H1 (cell line): Measurements from ENCODE around the gene RBFA. TPM values are rescaled to one million over a fixed set of nuclear protein-coding genes. Genes with fewer than 3 reads are reported as not detected.

ENCODE experiments used
- CTCF ChIA-PET: fragments of 300-600 bp; sonication (Branson Sonifier 250); formaldehyde crosslinking; loops from one replicate; lab custom pipeline; 2021; ENCODE audit not compliant: partially characterized antibody; lab: Charles Lee
- POLR2A ChIA-PET: fragments of 300-600 bp; sonication (Branson Sonifier 250); formaldehyde crosslinking; loops from one replicate; lab custom pipeline; 2021; ENCODE audit warnings: inconsistent platforms; ENCODE audit not compliant: partially characterized antibody; lab: Charles Lee
- DNase-seq, 2 experiments: peaks; one replicate each; pipeline versions ENCODE4 v3.0.0 to v3.0.0-alpha.2; 2010 to 2022; ENCODE audit warnings: low spot score in 2 of 2, low read depth in 1 of 2, mixed read lengths in 1 of 2
- FAIRE-seq: peaks from 2 replicates; lab custom pipeline; 2011; peaks lifted over from hg19 to GRCh38; lab: Jason Lieb, UNC
- H2AFZ ChIP-seq: 2 replicates; pipeline ENCODE4 v1.8.1; 2012; ENCODE audit warnings: low read length, inconsistent platforms
- H2AK5ac ChIP-seq: 2 replicates; pipeline ENCODE4 v1.6.1; 2013; ENCODE audit warnings: low read depth, low read length
- H2BK120ac ChIP-seq: replicated peaks from 2 replicates; pipeline ENCODE3; 2013; ENCODE audit warnings: low read depth, low read length, inconsistent platforms
- H2BK12ac ChIP-seq: 2 replicates; pipeline ENCODE4 v1.6.1; 2013; ENCODE audit warnings: low read depth, low read length
- H2BK15ac ChIP-seq: 2 replicates; pipeline ENCODE4 v1.6.1; 2013; ENCODE audit warnings: low read length
- H2BK20ac ChIP-seq: 2 replicates; pipeline ENCODE4 v1.6.1; 2013; ENCODE audit warnings: low read length
- H2BK5ac ChIP-seq: 2 replicates; pipeline ENCODE4 v1.6.1; 2013; ENCODE audit warnings: low read depth, low read length
- H3K14ac ChIP-seq: 2 replicates; pipeline ENCODE4 v1.6.1; 2013; ENCODE audit warnings: inconsistent platforms; ENCODE audit not compliant: insufficient read length
- H3K18ac ChIP-seq: 2 replicates; pipeline ENCODE4 v1.6.1; 2013; ENCODE audit warnings: low read length; ENCODE audit errors: extremely low read depth
- H3K23ac ChIP-seq: 2 replicates; pipeline ENCODE4 v1.6.1; 2013; ENCODE audit warnings: inconsistent platforms; ENCODE audit not compliant: insufficient read length
- H3K23me2 ChIP-seq: 2 replicates; pipeline ENCODE4 v1.6.1; 2013; ENCODE audit warnings: low read depth, low read length
- H3K27ac ChIP-seq: 2 replicates; pipeline ENCODE4 v1.6.1; 2011; ENCODE audit warnings: low read depth, low read length, inconsistent platforms
- H3K27me3 ChIP-seq, 4 experiments: replicated peaks in 1 of 4; 1 replicate in 1 of 4; 2 replicates in 3 of 4; pipeline versions ENCODE4 v1.6.1 to v1.8.1; 2011 to 2013; ENCODE audit warnings: low read length in 3 of 4, mild to moderate bottlenecking in 3 of 4, inconsistent platforms in 2 of 4, mixed read lengths in 2 of 4, moderate library complexity in 1 of 4; ENCODE audit not compliant: control insufficient read depth in 3 of 4, insufficient read depth in 3 of 4; ENCODE audit errors: extremely low read depth in 1 of 4
- H3K36me3 ChIP-seq, 4 experiments: 2 replicates each; pipeline versions ENCODE4 v1.6.1 to v1.8.1; 2011 to 2013; ENCODE audit warnings: mild to moderate bottlenecking in 4 of 4, low read length in 3 of 4, moderate library complexity in 2 of 4, control low read depth in 1 of 4, inconsistent platforms in 1 of 4; ENCODE audit not compliant: insufficient read depth in 4 of 4, control insufficient read depth in 2 of 4
- H3K4ac ChIP-seq: replicated peaks from 2 replicates; pipeline ENCODE3; 2013; ENCODE audit warnings: low read length, low read depth, mixed read lengths, inconsistent platforms; ENCODE audit not compliant: insufficient read length
- H3K4me1 ChIP-seq, 4 experiments: replicated peaks in 1 of 4; 1 replicate in 1 of 4; 2 replicates in 3 of 4; pipeline versions ENCODE4 v1.6.1 to v1.8.1; 2011 to 2013; ENCODE audit warnings: low read length in 3 of 4, inconsistent platforms in 2 of 4, mixed read lengths in 1 of 4; ENCODE audit not compliant: insufficient read depth in 4 of 4, control insufficient read depth in 3 of 4
- H3K4me2 ChIP-seq, 2 experiments: 2 replicates each; pipeline versions ENCODE4 v1.6.1 to v1.8.1; 2011 to 2013; ENCODE audit warnings: low read depth in 2 of 2, low read length in 2 of 2, control low read depth in 1 of 2, inconsistent platforms in 1 of 2, mild to moderate bottlenecking in 1 of 2; ENCODE audit not compliant: insufficient read depth in 1 of 2
- H3K4me3 ChIP-seq, 4 experiments: fragments of 200-600, 300-600 bp in 1 of 4; sonication (generic), shearing (Covaris generic), sonication (Bioruptor Twin) in 1 of 4; 2 replicates each; pipeline versions ENCODE4 v1.5.1 to v1.8.1; 2011 to 2016; ENCODE audit warnings: low read length in 4 of 4, low read depth in 3 of 4, control low read depth in 2 of 4, inconsistent platforms in 2 of 4, mild to moderate bottlenecking in 2 of 4, mixed read lengths in 1 of 4, moderate library complexity in 1 of 4; ENCODE audit not compliant: insufficient read depth in 2 of 4; ENCODE audit errors: extremely low read depth in 1 of 4
- H3K56ac ChIP-seq: replicated peaks from 2 replicates; pipeline ENCODE3; 2013; ENCODE audit warnings: low read depth, mild to moderate bottlenecking, mixed read lengths, low read length, inconsistent platforms; ENCODE audit not compliant: insufficient read length
- H3K79me1 ChIP-seq: 2 replicates; pipeline ENCODE4 v1.6.1; 2013; ENCODE audit warnings: low read depth, low read length, control low read depth
- H3K79me2 ChIP-seq, 2 experiments: 2 replicates each; pipeline versions ENCODE4 v1.6.1 to v1.8.1; 2012 to 2013; ENCODE audit warnings: low read length in 2 of 2, mild to moderate bottlenecking in 2 of 2, inconsistent platforms in 1 of 2; ENCODE audit not compliant: insufficient read depth in 2 of 2, control insufficient read depth in 1 of 2
- H3K9ac ChIP-seq, 4 experiments: replicated peaks in 1 of 4; 1 replicate in 1 of 4; 2 replicates in 3 of 4; pipeline versions ENCODE4 v1.6.1 to v1.8.1; 2011 to 2013; ENCODE audit warnings: low read depth in 3 of 4, low read length in 3 of 4, control low read depth in 2 of 4, mild to moderate bottlenecking in 2 of 4, moderate library complexity in 2 of 4, inconsistent platforms in 1 of 4; ENCODE audit errors: extremely low read depth in 1 of 4
- H3K9me3 ChIP-seq, 2 experiments: 2 replicates each; pipeline versions ENCODE4 v1.6.1 to v1.8.1; 2012 to 2013; ENCODE audit warnings: mild to moderate bottlenecking in 2 of 2, moderate library complexity in 2 of 2, control low read depth in 1 of 2, inconsistent platforms in 1 of 2, low read depth in 1 of 2, low read length in 1 of 2, mixed read lengths in 1 of 2; ENCODE audit not compliant: insufficient read depth in 2 of 2
- H4K20me1 ChIP-seq, 2 experiments: replicated peaks in 1 of 2; 2 replicates each; pipeline versions ENCODE3 to v1.8.1; 2011 to 2013; ENCODE audit warnings: inconsistent platforms in 2 of 2, low read length in 2 of 2, mild to moderate bottlenecking in 1 of 2; ENCODE audit not compliant: insufficient read depth in 2 of 2, control insufficient read depth in 1 of 2
- H4K5ac ChIP-seq: 2 replicates; pipeline ENCODE4 v1.6.1; 2013; ENCODE audit warnings: low read length, low read depth, mixed read lengths, inconsistent platforms; ENCODE audit not compliant: insufficient read length
- H4K8ac ChIP-seq: 2 replicates; pipeline ENCODE4 v1.8.0; 2013; ENCODE audit warnings: mild to moderate bottlenecking, moderate library complexity, low read length, inconsistent platforms; ENCODE audit not compliant: insufficient read depth; ENCODE audit errors: extremely low read depth
- H4K91ac ChIP-seq: replicated peaks from 2 replicates; pipeline ENCODE3; 2013; ENCODE audit warnings: low read length, mixed read lengths, inconsistent platforms; ENCODE audit not compliant: insufficient read length
- ASH2L ChIP-seq: fragments of 200-600, 300-600 bp; sonication (generic); IDR thresholded peaks from one replicate; pipeline ENCODE4 v1.7.1; 2017; ENCODE audit warnings: low read length
- BRCA1 ChIP-seq: IDR thresholded peaks from 2 replicates; pipeline ENCODE4 v1.6.1; 2012; ENCODE audit warnings: low read depth, low read length, improper control_type of control experiment
- CTCF ChIP-seq, 3 experiments: IDR thresholded peaks; 1 replicate in 2 of 3; 2 replicates in 1 of 3; pipeline versions ENCODE4 v1.5.1 to v1.6.1; 2011; ENCODE audit warnings: low read length in 3 of 3, mild to moderate bottlenecking in 3 of 3, inconsistent platforms in 2 of 3, low read depth in 1 of 3, moderate library complexity in 1 of 3; ENCODE audit not compliant: insufficient read depth in 1 of 3; ENCODE audit errors: control extremely low read depth in 1 of 3
- EZH2 ChIP-seq: fragments of 200-600 bp; sonication (generic); IDR thresholded peaks from 2 replicates; pipeline ENCODE4 v1.7.1; 2012; ENCODE audit warnings: low read depth, mild to moderate bottlenecking, moderate library complexity, low read length, inconsistent platforms; ENCODE audit not compliant: severe bottlenecking
- NANOG ChIP-seq: IDR thresholded peaks from 2 replicates; pipeline ENCODE4 v1.6.1; 2011; ENCODE audit warnings: low read length, low read depth, mild to moderate bottlenecking, inconsistent platforms; ENCODE audit not compliant: insufficient read depth, poor library complexity, severe bottlenecking
- POLR2A ChIP-seq, 2 experiments: IDR thresholded peaks; 1 replicate in 1 of 2; 2 replicates in 1 of 2; pipeline ENCODE4 v1.6.1; 2011; ENCODE audit warnings: low read depth in 2 of 2, low read length in 2 of 2, mild to moderate bottlenecking in 2 of 2; ENCODE audit errors: control extremely low read depth in 1 of 2
- RAD21 ChIP-seq, 2 experiments: IDR thresholded peaks in 1 of 2; conservative IDR thresholded peaks in 1 of 2; 2 replicates each; pipeline ENCODE4 v1.6.1; 2011; ENCODE audit warnings: low read depth in 2 of 2, low read length in 2 of 2, improper control_type of control experiment in 1 of 2, inconsistent platforms in 1 of 2, mild to moderate bottlenecking in 1 of 2, moderate library complexity in 1 of 2
- SIN3A ChIP-seq, 2 experiments: IDR thresholded peaks in 1 of 2; conservative IDR thresholded peaks in 1 of 2; 2 replicates each; pipeline ENCODE4 v1.6.1; 2011 to 2012; ENCODE audit warnings: low read length in 2 of 2, improper control_type of control experiment in 1 of 2, low read depth in 1 of 2, mild to moderate bottlenecking in 1 of 2
- WGBS, 2 experiments: shearing (Covaris generic) in 1 of 2; methylation state at CpG; one replicate each; pipeline versions ENCODE4 v1.1.6 to v1.1.7; 2013 to 2015; ENCODE audit warnings: low lambda C conversion rate in 2 of 2, mixed read lengths in 2 of 2, inconsistent platforms in 1 of 2, low coverage in 1 of 2, missing lambda C conversion rate in 1 of 2; ENCODE audit not compliant: insufficient replicate concordance in 2 of 2, insufficient coverage in 1 of 2, insufficient read length in 1 of 2; ENCODE audit errors: extremely low coverage in 1 of 2, missing lambda C conversion rate in 1 of 2; 5-methylcytosine and 5-hydroxymethylcytosine counted together
- polyA plus RNA-seq, 7 experiments: library from polyadenylated mRNA; depleted of rRNA in 3 of 7; stranded (reverse) in 5 of 7; unstranded in 2 of 7; fragments of >200 nt in 5 of 7; fragments of 200-250 nt in 2 of 7; gene quantifications; 1 replicate in 5 of 7; 2 replicates in 1 of 7; 4 replicates in 1 of 7; pipeline versions ENCODE4 v1.2.1 to v1.2.3, GENCODE V29; 2011 to 2013; ENCODE audit warnings: missing spikeins in 2 of 7, mixed read lengths in 2 of 7
- total RNA-seq: library from RNA; stranded (reverse); fragmentation: NEBNext Ultra II Directional; extraction: Animal tissue kit (Norgen Biotek cat#: 25700); gene quantifications from 2 replicates; pipeline ENCODE4 v1.2.1, GENCODE V29; 2021

Gene RBFA
- total and polyA plus RNA-seq, 2 of the 8 experiments (the other 6 are each of a cell fraction or from before 2014, with no cell fraction given) = 19.2 to 29.5 TPM

GRCh38 chr18:80002468-80002867, 31.8 kb upstream of the RBFA start:
- no peak overlapping the region for H3K4me3 ChIP-seq
- no peak overlapping the region for H2AK5ac ChIP-seq
- no peak overlapping the region for H3K27ac ChIP-seq
- H3K36me3 ChIP-seq = no peaks in the 10 kb centered on the region
- H3K4ac ChIP-seq = no peak overlapping the region
- H3K4me1 ChIP-seq = no peaks in the 10 kb centered on the region
- no peak overlapping the region for H3K56ac ChIP-seq
- no peaks in the 10 kb centered on the region for H3K79me2 ChIP-seq
- no peak overlapping the region for H2BK15ac ChIP-seq
- ChIA-PET POLR2A (interaction anchor here (0.5 to 2.2 kb wide), 4 partner anchors 10 to 200 kb away, joined by 3 to 7 read pairs (median 3); no protein-coding TSS in a partner anchor), CTCF (interaction anchor here (0.6 to 1.6 kb wide), 3 partner anchors 15 to 156 kb away, joined by 3 to 4 read pairs (median 3); no protein-coding TSS in a partner anchor)
- H3K23ac ChIP-seq = no peak overlapping the region
- no peak overlapping the region for H4K5ac ChIP-seq
- DNase-seq = no peak
- H3K18ac ChIP-seq = no peak overlapping the region
- H4K8ac ChIP-seq = no peak overlapping the region
- H3K14ac ChIP-seq = no peak overlapping the region
- WGBS, 2 experiments = 89% methylated on average over 5 of the region's 5 CpGs; no CpG with 5 or more reads in 1 of the 2 experiments
- H3K9me3 ChIP-seq = peaks cover 15 to 17% of the 10 kb centered on the region in 2 experiments
- no peak overlapping the region for H2BK20ac ChIP-seq
- no peaks in the 10 kb centered on the region for H3K79me1 ChIP-seq
- no peak overlapping the region for H2BK12ac ChIP-seq
- peaks cover 0 to 2% of the 10 kb centered on the region in 2 experiments for H4K20me1 ChIP-seq
- H2BK120ac ChIP-seq = no peak overlapping the region
- H2BK5ac ChIP-seq = no peak overlapping the region
- H3K23me2 ChIP-seq = no peaks in the 10 kb centered on the region
- no peak overlapping the region for H3K9ac ChIP-seq
- no peaks in the 10 kb centered on the region for H3K27me3 ChIP-seq
- H3K4me2 ChIP-seq = no peak overlapping the region
- TF ChIP-seq CTCF (IDR thresholded peaks at IDR 0.05; ENCODE audit: control extremely low read depth in 1 of 3, insufficient read depth in 1 of 3, low read depth in 1 of 3, low read length in 3 of 3) (no peak), SIN3A (conservative IDR thresholded peaks at IDR 0.05 in 1 of 2, IDR thresholded peaks at IDR 0.05 in 1 of 2; ENCODE audit: low read depth in 1 of 2, low read length in 2 of 2) (no peak), NANOG (no peak), RAD21 (IDR thresholded peaks at IDR 0.05 in 1 of 2, conservative IDR thresholded peaks at IDR 0.05 in 1 of 2; ENCODE audit: low read depth in 2 of 2, low read length in 2 of 2) (no peak), BRCA1 (no peak), EZH2 (no peak), ASH2L (no peak), POLR2A (IDR thresholded peaks at IDR 0.05; ENCODE audit: control extremely low read depth in 1 of 2, low read depth in 2 of 2, low read length in 2 of 2) (no peak)
- no peak overlapping the region for H2AFZ ChIP-seq
- H4K91ac ChIP-seq = no peak overlapping the region
- FAIRE-seq = no peak
